HG02588 (cell line): ENCODE data around the gene OR4K15.
"Not testable (repeated sequence)": the region's sequence is repeated elsewhere in the genome, so short reads cannot be mapped to it uniquely, and the experiment has no call there.

Experiments used
- ATAC-seq: cut with Tn5 transposase; IDR thresholded peaks from one replicate; pipeline ENCODE4 v1.9.1; 2021; ENCODE audit warnings: mild to moderate bottlenecking, moderate library complexity; ENCODE audit not compliant: unreplicated experiment

Gene OR4K15, protein sequence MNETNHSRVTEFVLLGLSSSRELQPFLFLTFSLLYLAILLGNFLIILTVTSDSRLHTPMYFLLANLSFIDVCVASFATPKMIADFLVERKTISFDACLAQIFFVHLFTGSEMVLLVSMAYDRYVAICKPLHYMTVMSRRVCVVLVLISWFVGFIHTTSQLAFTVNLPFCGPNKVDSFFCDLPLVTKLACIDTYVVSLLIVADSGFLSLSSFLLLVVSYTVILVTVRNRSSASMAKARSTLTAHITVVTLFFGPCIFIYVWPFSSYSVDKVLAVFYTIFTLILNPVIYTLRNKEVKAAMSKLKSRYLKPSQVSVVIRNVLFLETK

DNA sequence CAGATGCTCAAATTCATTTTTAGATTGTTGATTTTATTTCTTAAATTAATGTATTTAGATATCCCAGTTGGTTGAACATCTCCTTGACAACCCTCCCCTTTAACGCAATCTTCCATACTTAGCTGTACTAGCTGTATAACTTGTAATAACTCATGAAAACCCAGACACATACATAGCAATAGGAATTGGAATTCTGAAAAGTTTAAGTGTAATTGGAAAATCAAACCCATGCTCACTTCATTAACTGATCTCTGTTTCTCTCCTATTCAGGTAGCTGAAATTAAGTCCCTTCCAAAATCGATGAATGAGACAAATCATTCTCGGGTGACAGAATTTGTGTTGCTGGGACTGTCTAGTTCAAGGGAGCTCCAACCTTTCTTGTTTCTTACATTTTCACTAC, at the start of gene OR4K15:
Gene OR4K15 (plus strand): TSS at position 301 of the 400 bp plus-strand sequence. CDS start 0 bp downstream, at position 301.
- no peak for ATAC-seq

GRCh38 chr14:19930617-19931016, 44.8 kb upstream of the OR4K15 start, which contains the start of gene OR4K1:
OR4K1 (plus strand) TSS chr14:19930917; CDS start chr14:19935667, 4,750 bp downstream.
- ATAC-seq: no peak

DNA sequence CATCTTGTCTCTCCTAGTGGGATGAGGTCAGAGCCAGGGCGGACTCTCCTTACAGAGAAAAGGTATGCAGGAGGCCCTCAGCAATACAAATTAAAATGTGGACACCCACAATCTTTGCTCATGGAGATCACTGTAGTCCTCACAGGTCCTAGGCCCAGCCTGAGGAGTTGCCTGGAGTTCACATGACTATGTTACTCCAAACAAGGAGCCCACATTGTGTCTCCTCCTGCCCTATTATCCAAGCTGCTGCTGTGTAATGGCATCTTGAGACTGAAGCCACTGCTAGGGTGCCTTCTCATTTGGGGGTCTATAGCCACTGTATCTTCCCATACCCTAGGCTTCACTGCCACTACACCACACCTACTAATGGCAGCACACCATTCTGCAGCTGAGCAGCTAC, 33.7 kb upstream of the OR4K15 start:
- ATAC-seq: no peak

- no peak for ATAC-seq
Observed at GRCh38 chr14:19947413-19948090, 27.8 kb upstream of the OR4K15 start.

- no peak for ATAC-seq
Observed at GRCh38 chr14:19949218-19949617, 26.2 kb upstream of the OR4K15 start.

GRCh38 chr14:19969735-19970134, 5.7 kb upstream of the OR4K15 start:
- not testable (repeated sequence) for ATAC-seq

GRCh38 chr14:19974844-19975243, 547 bp upstream of the OR4K15 start:
- no peak for ATAC-seq

GRCh38 chr14:19993438-19993837, 18.0 kb downstream of the OR4K15 start:
- no peak for ATAC-seq

- no peak for ATAC-seq
Observed at GRCh38 chr14:20001863-20002262, 26.5 kb downstream of the OR4K15 start, which contains the start of gene OR4Q2. OR4Q2 (plus strand) TSS chr14:20002163.

- ATAC-seq: no peak
Observed at GRCh38 chr14:20002319-20002718, 26.9 kb downstream of the OR4K15 start.

DNA sequence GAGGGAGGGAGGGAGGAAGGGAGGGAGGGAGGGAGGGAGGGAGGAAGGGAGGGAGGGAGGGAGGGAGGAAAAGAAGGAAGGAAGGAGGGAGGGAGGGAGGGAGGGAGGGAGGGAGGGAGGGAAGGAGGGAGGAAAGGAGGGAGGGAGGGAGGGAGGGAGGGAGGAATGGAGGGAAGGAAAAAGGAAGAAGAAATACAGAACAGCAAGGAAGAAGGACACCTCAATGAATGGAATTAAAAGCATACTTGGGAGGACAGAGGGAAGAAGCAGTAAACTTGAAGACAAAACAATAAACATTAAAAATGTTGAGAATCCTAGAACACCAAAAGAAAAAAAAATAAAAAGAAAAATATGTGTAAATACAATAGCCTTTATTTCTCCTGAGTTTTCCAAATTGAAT, 32.8 kb downstream of the OR4K15 start:
- no peak for ATAC-seq

- no peak for ATAC-seq
Observed at GRCh38 chr14:20019257-20019865, 44.0 kb downstream of the OR4K15 start, which contains the start of gene OR4K14. OR4K14 (minus strand) TSS chr14:20019307; CDS start chr14:20015193, 4,114 bp downstream.
